PC-3 (cell line): Measurements from ENCODE around the gene EPS8L3. TPM values are rescaled to one million over a fixed set of nuclear protein-coding genes. Genes with fewer than 3 reads are reported as not detected.

Experiments
- ATAC-seq: fragments of 200-7000 bp; cut with Tn5 transposase; 2 replicates; pipeline ENCODE4 v1.9.1; 2020; ENCODE audit warnings: mild to moderate bottlenecking, moderate library complexity
- BruUV-seq: library from RNA; stranded (reverse); fragments of 400-500 nt; replicated peaks from 2 replicates; lab custom pipeline; 2021; lab: Mats Ljungman, UMichigan
- CTCF ChIA-PET: fragments of 300-600 bp; sonication (Branson Sonifier 250); formaldehyde crosslinking; loops from one replicate; lab custom pipeline; 2022; ENCODE audit warnings: antibody characterized with exemption; lab: Charles Lee
- POLR2A ChIA-PET: fragments of 300-600 bp; sonication (Branson Sonifier 250); formaldehyde crosslinking; loops from one replicate; lab custom pipeline; 2022; ENCODE audit warnings: antibody characterized with exemption; ENCODE audit not compliant: unreplicated experiment; lab: Charles Lee
- DNase-seq: peaks from one replicate; pipeline ENCODE4 v3.0.0-alpha.2; 2015
- H2AFZ ChIP-seq: fragments of 300-600 bp; sonication (generic); 2 replicates; pipeline ENCODE4 v1.6.0; 2016; ENCODE audit warnings: antibody characterized with exemption, low read length
- H3F3A ChIP-seq: fragments of 300-600 bp; sonication (generic); one replicate; pipeline ENCODE4 v1.6.0; 2017; ENCODE audit warnings: antibody characterized with exemption, low read length, control low read depth, mild to moderate bottlenecking; ENCODE audit not compliant: unreplicated experiment
- H3K27ac ChIP-seq: fragments of 300-600 bp; sonication (generic); 2 replicates; pipeline ENCODE4 v1.5.1; 2016; ENCODE audit warnings: mild to moderate bottlenecking, low read length
- H3K27me3 ChIP-seq: fragments of 300-600 bp; sonication (generic); 2 replicates; pipeline ENCODE4 v1.6.1; 2016; ENCODE audit warnings: low read length, mixed read lengths
- H3K36me3 ChIP-seq: fragments of 300-600 bp; sonication (generic); 2 replicates; pipeline ENCODE4 v1.6.1; 2016; ENCODE audit warnings: low read depth, mixed run types, low read length, mixed read lengths
- H3K4me1 ChIP-seq: fragments of 300-600 bp; sonication (generic); 2 replicates; pipeline ENCODE4 v1.5.1; 2016; ENCODE audit warnings: low read length; ENCODE audit not compliant: insufficient read depth
- H3K4me2 ChIP-seq: fragments of 300-600 bp; sonication (generic); 2 replicates; pipeline ENCODE4 v1.6.0; 2016; ENCODE audit warnings: low read length
- H3K4me3 ChIP-seq: fragments of 300-600 bp; sonication (generic); 2 replicates; pipeline ENCODE4 v1.5.1; 2016; ENCODE audit warnings: mild to moderate bottlenecking, low read length, mixed read lengths
- H3K79me2 ChIP-seq: fragments of 300-600 bp; sonication (generic); 2 replicates; pipeline ENCODE4 v1.6.1; 2017; ENCODE audit warnings: low read length, mixed read lengths
- H3K9ac ChIP-seq: fragments of 300-600 bp; sonication (generic); 2 replicates; pipeline ENCODE4 v1.6.0; 2016; ENCODE audit warnings: mild to moderate bottlenecking, low read length
- H3K9me2 ChIP-seq: fragments of 300-600 bp; sonication (generic); replicated peaks from 2 replicates; pipeline ENCODE4 v1.6.1; 2016; ENCODE audit warnings: mixed run types, low read length, mixed read lengths
- H3K9me3 ChIP-seq: fragments of 300-600 bp; sonication (generic); 2 replicates; pipeline ENCODE4 v1.6.1; 2016; ENCODE audit warnings: low read length, mixed read lengths
- H4K20me1 ChIP-seq: fragments of 300-600 bp; sonication (generic); 2 replicates; pipeline ENCODE4 v1.6.1; 2016; ENCODE audit warnings: low read length, mixed read lengths
- CTCF ChIP-seq: fragments of 300-600 bp; sonication (generic); conservative IDR thresholded peaks from 2 replicates; pipeline ENCODE4 v1.5.1; 2017; ENCODE audit warnings: antibody characterized with exemption, low read depth, mild to moderate bottlenecking, low read length
- EZH2 ChIP-seq: fragments of 300-600 bp; sonication (generic); IDR thresholded peaks from one replicate; pipeline ENCODE4 v1.6.1; 2017; ENCODE audit warnings: antibody characterized with exemption, mild to moderate bottlenecking, low read length; ENCODE audit not compliant: unreplicated experiment
- EZH2phosphoT487 ChIP-seq: fragments of 300-600 bp; sonication (generic); IDR thresholded peaks from 2 replicates; pipeline ENCODE4 v1.6.1; 2018; ENCODE audit warnings: mild to moderate bottlenecking, antibody characterized with exemption, low read length, borderline replicate concordance
- intact Hi-C: fragments of 100-400 bp; cut with micrococcal nuclease; formaldehyde crosslinking; loops from 2 replicates; pipeline ENCODE4 v1.9.0; 2023
- total RNA-seq: library from RNA; depleted of rRNA; stranded (reverse); fragments of >200 nt; gene quantifications from 2 replicates; pipeline ENCODE4 v1.2.3, GENCODE V29; 2014

EPS8L3 gene
- total RNA-seq, 1 experiment from 2014 or later: not detected

GRCh38 chr1:109793486-109794318 lies 30.0 kb upstream of the EPS8L3 start:
- CTCF ChIA-PET: no interaction called here
- peaks cover 33% of the 10 kb centered on the region for H3K4me1 ChIP-seq

GRCh38 chr1:109793089-109793485 lies 29.4 kb upstream of the EPS8L3 start:
- Histone ChIP-seq H3F3A (no peaks in the 10 kb centered on the region), H2AFZ (no peak overlapping the region), H3K36me3 (no peaks in the 10 kb centered on the region), H3K79me2 (no peaks in the 10 kb centered on the region), H3K27me3 (no peaks in the 10 kb centered on the region), H3K4me1 (peaks cover 33% of the 10 kb centered on the region), H3K4me2 (no peak overlapping the region), H3K4me3 (no peak overlapping the region), H3K9me2 (no peaks in the 10 kb centered on the region), H4K20me1 (no peaks in the 10 kb centered on the region), H3K9ac (no peak overlapping the region), H3K9me3 (no peaks in the 10 kb centered on the region), H3K27ac (no peak overlapping the region)
- intact Hi-C loops: no loop called here
- CTCF ChIA-PET: no interaction called here
- DNase-seq: no peak
- no peak for TF ChIP-seq CTCF
- no peak for TF ChIP-seq EZH2
- TF ChIP-seq EZH2phosphoT487: no peak
- POLR2A ChIA-PET: no interaction called here
- BruUV-seq: no TSS peak
- no peak for ATAC-seq

More at GRCh38 chr1:109793486-109794318, 30.0 kb upstream of the EPS8L3 start:
- Histone ChIP-seq H3K36me3 (no peaks in the 10 kb centered on the region), H3K79me2 (no peaks in the 10 kb centered on the region), H3K27me3 (no peaks in the 10 kb centered on the region), H3K4me3 (no peak overlapping the region), H4K20me1 (no peaks in the 10 kb centered on the region), H3K9me3 (no peaks in the 10 kb centered on the region), H3K9ac (no peak overlapping the region), H3K27ac (no peak overlapping the region), H3F3A (no peaks in the 10 kb centered on the region), H3K9me2 (no peaks in the 10 kb centered on the region), H2AFZ (no peak overlapping the region), H3K4me2 (no peak overlapping the region)
- intact Hi-C loops: no loop called here
- peak; percentile 30 for ATAC-seq
- peak; percentile 52 for DNase-seq
- TF ChIP-seq CTCF: no peak
- TF ChIP-seq EZH2: no peak
- TF ChIP-seq EZH2phosphoT487: no peak
- POLR2A ChIA-PET: no interaction called here
- no TSS peak for BruUV-seq
